Neural crest cell (in vitro differentiated cells): ENCODE measurements around the gene PCSK4. TPM values are rescaled to one million over a fixed set of nuclear protein-coding genes. Genes with fewer than 3 reads are reported as not detected.

Experiments
- DNase-seq: peaks from one replicate; pipeline ENCODE4 v3.0.0; 2021; ENCODE audit warnings: low read depth, mixed read lengths, low spot score
- H3K27ac Mint-ChIP-seq: one replicate; pipeline ENCODE4 v1.8.0; 2021; ENCODE audit warnings: mild to moderate bottlenecking, mixed read lengths; ENCODE audit not compliant: unreplicated experiment
- H3K27me3 Mint-ChIP-seq: 2 replicates; pipeline ENCODE4 v1.8.0; 2021; ENCODE audit warnings: low read depth, mild to moderate bottlenecking, mixed read lengths
- H3K36me3 Mint-ChIP-seq: 2 replicates; pipeline ENCODE4 v1.8.0; 2021; ENCODE audit warnings: low read depth, mild to moderate bottlenecking, mixed read lengths
- H3K4me1 Mint-ChIP-seq: 2 replicates; pipeline ENCODE4 v1.8.0; 2021; ENCODE audit warnings: mixed read lengths
- H3K4me3 Mint-ChIP-seq: one replicate; pipeline ENCODE4 v1.8.0; 2021; ENCODE audit warnings: mild to moderate bottlenecking, mixed read lengths
- H3K9me3 Mint-ChIP-seq: 2 replicates; pipeline ENCODE4 v1.8.0; 2021; ENCODE audit warnings: mixed read lengths
- total RNA-seq: library from RNA; stranded (reverse); gene quantifications from 2 replicates; pipeline ENCODE4 v1.2.1, GENCODE V29; 2021
- TF ChIP-seq, protein P1 (sequence below): fragments of 200-600 bp; sonication (generic); conservative IDR thresholded peaks from 2 replicates; pipeline ENCODE4 v1.5.0; 2021; ENCODE audit warnings: antibody characterized with exemption, mild to moderate bottlenecking

The PCSK4 gene
- total RNA-seq, 1 donor from 2014 or later, result 11.7 TPM

DNA sequence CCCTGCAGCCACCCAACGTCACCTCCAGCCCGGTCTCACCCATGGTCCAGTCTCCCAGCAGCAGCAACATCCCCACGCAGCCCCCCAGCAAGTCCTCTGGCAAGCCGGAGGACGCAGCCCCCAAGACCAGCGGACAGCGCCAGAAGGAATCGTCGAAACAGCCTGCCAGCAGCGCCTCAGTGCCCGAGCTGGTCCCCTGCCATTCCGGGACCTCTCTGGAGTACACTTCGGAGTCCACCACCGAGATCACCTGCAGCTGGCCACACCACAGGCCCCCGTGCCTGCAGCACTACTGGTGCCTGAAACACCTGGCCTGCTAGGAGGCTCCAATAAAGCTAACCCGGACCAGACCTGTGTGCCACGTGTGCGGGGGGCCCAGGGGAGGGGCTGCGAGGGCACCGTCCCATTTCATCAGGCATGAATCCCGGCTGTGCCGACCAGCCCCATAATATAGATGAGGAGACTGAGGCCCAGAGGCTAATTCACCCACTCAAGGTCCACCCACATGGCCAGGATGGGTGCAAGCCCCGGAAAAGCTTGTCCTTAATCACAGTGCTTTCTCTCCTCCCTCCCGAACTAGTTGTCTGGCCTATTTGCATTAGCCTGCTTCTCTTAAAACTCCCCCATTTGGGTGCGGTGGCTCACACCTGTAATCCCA, 7.6 kb upstream of the PCSK4 start:
- Mint-ChIP-seq H3K27me3 (peaks cover 9% of the 10 kb centered on the region), H3K4me3 (no peak overlapping the region), H3K4me1 (peaks cover 4% of the 10 kb centered on the region), H3K36me3 (no peaks in the 10 kb centered on the region), H3K9me3 (no peaks in the 10 kb centered on the region), H3K27ac (no peak overlapping the region)
- TF ChIP-seq, protein P1, sequence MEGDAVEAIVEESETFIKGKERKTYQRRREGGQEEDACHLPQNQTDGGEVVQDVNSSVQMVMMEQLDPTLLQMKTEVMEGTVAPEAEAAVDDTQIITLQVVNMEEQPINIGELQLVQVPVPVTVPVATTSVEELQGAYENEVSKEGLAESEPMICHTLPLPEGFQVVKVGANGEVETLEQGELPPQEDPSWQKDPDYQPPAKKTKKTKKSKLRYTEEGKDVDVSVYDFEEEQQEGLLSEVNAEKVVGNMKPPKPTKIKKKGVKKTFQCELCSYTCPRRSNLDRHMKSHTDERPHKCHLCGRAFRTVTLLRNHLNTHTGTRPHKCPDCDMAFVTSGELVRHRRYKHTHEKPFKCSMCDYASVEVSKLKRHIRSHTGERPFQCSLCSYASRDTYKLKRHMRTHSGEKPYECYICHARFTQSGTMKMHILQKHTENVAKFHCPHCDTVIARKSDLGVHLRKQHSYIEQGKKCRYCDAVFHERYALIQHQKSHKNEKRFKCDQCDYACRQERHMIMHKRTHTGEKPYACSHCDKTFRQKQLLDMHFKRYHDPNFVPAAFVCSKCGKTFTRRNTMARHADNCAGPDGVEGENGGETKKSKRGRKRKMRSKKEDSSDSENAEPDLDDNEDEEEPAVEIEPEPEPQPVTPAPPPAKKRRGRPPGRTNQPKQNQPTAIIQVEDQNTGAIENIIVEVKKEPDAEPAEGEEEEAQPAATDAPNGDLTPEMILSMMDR, result no peak
- no peak for DNase-seq

DNA sequence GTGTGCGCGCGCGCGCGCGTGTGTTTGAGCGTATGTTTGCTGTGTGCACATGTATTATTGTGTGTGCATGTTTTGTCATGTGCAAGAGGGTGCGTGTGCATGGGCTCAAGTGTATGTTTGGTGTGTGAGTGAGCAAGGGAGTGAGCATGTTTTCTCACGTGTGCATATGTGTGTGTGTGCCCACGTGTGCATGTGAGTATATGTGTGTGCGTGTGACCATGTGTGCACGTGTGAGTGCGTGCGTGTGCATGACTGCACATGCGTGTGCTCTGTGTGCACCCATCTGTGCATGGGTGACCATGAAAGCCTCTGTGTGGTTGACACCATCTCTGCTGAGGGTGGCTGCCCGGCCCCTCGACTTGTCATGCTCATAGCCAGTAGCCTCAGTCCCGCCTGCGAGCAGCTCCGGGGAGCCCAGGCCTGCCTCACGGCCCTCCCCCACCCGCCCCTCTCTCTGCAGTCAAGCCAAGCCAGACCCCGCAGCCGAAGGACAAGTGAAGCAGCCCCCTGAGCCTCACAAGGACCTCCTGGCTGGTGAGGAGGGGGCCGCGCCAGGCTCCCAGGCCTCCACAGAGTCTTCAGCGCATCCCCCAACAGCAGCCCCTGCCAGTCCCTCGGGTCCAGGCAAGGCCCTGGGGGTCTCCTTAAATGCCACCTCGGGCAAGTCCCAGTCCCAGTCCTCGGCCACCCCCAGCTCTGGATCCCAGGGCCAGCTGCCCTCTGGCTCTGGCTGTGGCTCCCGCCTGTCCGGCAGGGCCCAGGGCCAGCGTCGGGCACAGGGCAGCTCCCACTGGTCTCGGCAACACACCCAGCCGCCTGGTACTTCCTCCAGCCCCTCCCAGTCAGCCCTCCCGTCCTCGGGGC, 6.8 kb upstream of the PCSK4 start:
- Mint-ChIP-seq H3K9me3 (no peaks in the 10 kb centered on the region), H3K27me3 (peaks cover 14% of the 10 kb centered on the region), H3K4me1 (peaks cover 4% of the 10 kb centered on the region), H3K4me3 (no peak overlapping the region), H3K27ac (no peak overlapping the region), H3K36me3 (no peaks in the 10 kb centered on the region)
- TF ChIP-seq, protein P1, result no peak
- DNase-seq, result no peak

GRCh38 chr19:1495799-1496713, 5.9 kb upstream of the PCSK4 start:
- no peaks in the 10 kb centered on the region for H3K36me3 Mint-ChIP-seq
- peaks cover 8% of the 10 kb centered on the region for H3K4me1 Mint-ChIP-seq
- no peak for DNase-seq
- TF ChIP-seq, protein P1, result no peak
- H3K4me3 Mint-ChIP-seq, result no peak overlapping the region
- H3K27me3 Mint-ChIP-seq, result peaks cover 19% of the 10 kb centered on the region
- H3K27ac Mint-ChIP-seq, result no peak overlapping the region
- no peaks in the 10 kb centered on the region for H3K9me3 Mint-ChIP-seq

DNA sequence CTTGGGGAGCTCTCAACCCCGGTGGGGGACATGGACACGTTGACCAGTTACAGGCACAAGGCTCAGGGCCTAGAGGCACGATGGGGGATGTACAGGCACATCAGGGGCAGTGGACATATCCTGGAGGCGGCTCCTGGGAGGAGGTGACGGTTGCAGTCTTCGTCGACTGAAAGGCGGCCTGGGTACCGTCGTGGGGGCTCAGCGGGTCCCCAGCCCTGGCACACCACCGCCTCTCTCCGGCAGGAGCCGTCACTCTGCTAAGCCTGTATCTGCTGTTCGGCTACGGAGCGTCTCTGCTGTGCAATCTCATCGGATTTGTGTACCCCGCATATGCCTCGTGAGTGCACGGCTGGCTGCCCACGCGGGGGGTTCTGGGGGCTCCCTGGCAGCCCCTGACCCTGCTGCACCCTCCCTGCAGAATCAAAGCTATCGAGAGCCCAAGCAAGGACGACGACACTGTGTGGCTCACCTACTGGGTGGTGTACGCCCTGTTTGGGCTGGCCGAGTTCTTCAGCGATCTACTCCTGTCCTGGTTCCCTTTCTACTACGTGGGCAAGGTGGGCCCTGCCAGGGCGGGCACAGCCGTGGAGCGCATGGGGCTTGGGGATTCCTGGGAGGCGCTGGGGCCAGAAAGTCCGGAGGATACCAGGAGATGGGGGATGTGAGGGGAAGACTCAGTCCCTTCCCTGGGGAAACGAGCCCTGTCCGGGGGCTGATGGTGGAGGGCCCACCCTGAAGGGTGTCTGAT, 5.1 kb upstream of the PCSK4 start:
- TF ChIP-seq, protein P1, result no peak
- Mint-ChIP-seq H3K4me3 (no peak overlapping the region), H3K9me3 (no peaks in the 10 kb centered on the region), H3K4me1 (peaks cover 13% of the 10 kb centered on the region), H3K27ac (no peak overlapping the region), H3K27me3 (peaks cover 23% of the 10 kb centered on the region), H3K36me3 (no peaks in the 10 kb centered on the region)
- no peak for DNase-seq
